Sigmoid colon (tissue), 7 donors: ENCODE measurements around the gene VAC14. TPM values are rescaled to one million over a fixed set of nuclear protein-coding genes. Genes with fewer than 3 reads are reported as not detected.

Experiments
- DNase-seq: peaks from one replicate; pipeline ENCODE4 v3.0.0-alpha.2; 2019
- H3K27ac ChIP-seq, 4 donors: fragments of 200-600 bp; sonication (generic); one replicate each; pipeline ENCODE4 v1.5.1; 2016 to 2019; ENCODE audit warnings: mild to moderate bottlenecking in 1 of 4
- H3K27me3 ChIP-seq, 3 donors: fragments of 200-600 bp; sonication (generic); one replicate each; pipeline ENCODE4 v1.5.1; 2019; ENCODE audit warnings: mild to moderate bottlenecking in 1 of 3
- H3K36me3 ChIP-seq, 4 donors: fragments of 200-600 bp; sonication (generic); one replicate each; pipeline ENCODE4 v1.5.1; 2016 to 2019
- H3K4me1 ChIP-seq, 4 donors: fragments of 200-600 bp; sonication (generic); one replicate each; pipeline ENCODE4 v1.5.1; 2017 to 2019
- H3K4me3 ChIP-seq, 4 donors: fragments of 200-600 bp; sonication (generic); one replicate each; pipeline ENCODE4 v1.5.1; 2017 to 2019; ENCODE audit warnings: mild to moderate bottlenecking in 2 of 4, moderate library complexity in 1 of 4
- H3K9me3 ChIP-seq, 4 donors: fragments of 200-600 bp in 3 of 4; sonication (generic) in 3 of 4; one replicate each; pipeline versions ENCODE4 v1.5.1 to v1.6.1; 2013 to 2019
- EP300 ChIP-seq, 4 donors: sonication (generic); formaldehyde crosslinking; IDR thresholded peaks; one replicate each; pipeline ENCODE4 v1.6.1; 2017; ENCODE audit warnings: antibody characterized with exemption in 4 of 4
- POLR2A ChIP-seq, 2 donors: fragments of 450-650 bp; IDR thresholded peaks; one replicate each; pipeline ENCODE4 v1.6.1; 2016; ENCODE audit warnings: antibody characterized with exemption in 2 of 2, mild to moderate bottlenecking in 2 of 2, moderate library complexity in 2 of 2
- POLR2AphosphoS5 ChIP-seq, 4 donors: sonication (generic); formaldehyde crosslinking; IDR thresholded peaks; one replicate each; pipeline ENCODE4 v1.6.1; 2017; ENCODE audit warnings: antibody characterized with exemption in 4 of 4
- WGBS, 2 donors: extraction: QIAGEN DNeasy Blood & Tissue Kit; methylation state at CpG; one replicate each; pipeline ENCODE4 v1.1.7; 2013; 5-methylcytosine and 5-hydroxymethylcytosine counted together
- intact Hi-C: fragments of 100-400 bp; cut with DNase I; formaldehyde crosslinking; loops from one replicate; pipeline ENCODE4 v1.15.1; 2023
- polyA plus RNA-seq, 3 donors: library from polyadenylated mRNA; stranded (reverse); fragments of 200-250 nt; gene quantifications; one replicate each; pipeline ENCODE4 v1.2.3, GENCODE V29; 2013
- total RNA-seq, 4 donors: library from RNA; depleted of rRNA; stranded (reverse); fragments of >200 nt; gene quantifications; one replicate each; pipeline ENCODE4 v1.1.0, GENCODE V29; 2016
- TF ChIP-seq, protein P1 (sequence below), 4 experiments: fragments of 450-650 bp in 3 of 4; fragments of 200-600 bp in 1 of 4; IDR thresholded peaks; one replicate each; pipeline ENCODE4 v1.5.1; 2016 to 2019; ENCODE audit warnings: antibody characterized with exemption in 4 of 4, mild to moderate bottlenecking in 3 of 4, moderate library complexity in 2 of 4
- donor health status: healthy with polysubstance abuse.
- donor health status: Bipolar disorder and iron deficiency.
- donor health status: healthy.

The VAC14 gene
- total and polyA plus RNA-seq, 7 donors = 16.8 to 36.2 (median 22.1) TPM

GRCh38 chr16:70805380-70805779 is 4.4 kb upstream of the VAC14 start:
- intact Hi-C loops = no loop called here
- 66 to 75% methylated on average over 6 of the region's 6 CpGs for WGBS, 2 donors
- no peak for DNase-seq
- Histone ChIP-seq H3K4me1 (peaks cover 0 to 8% (median 2%) of the 10 kb centered on the region in 4 donors), H3K27ac (no peak overlapping the region), H3K36me3 (no peaks in the 10 kb centered on the region), H3K27me3 (peaks cover 0 to 24% (median 0%) of the 10 kb centered on the region in 3 donors), H3K9me3 (peaks cover 0 to 6% (median 0%) of the 10 kb centered on the region in 4 donors), H3K4me3 (no peak overlapping the region)
- TF ChIP-seq, protein P1, sequence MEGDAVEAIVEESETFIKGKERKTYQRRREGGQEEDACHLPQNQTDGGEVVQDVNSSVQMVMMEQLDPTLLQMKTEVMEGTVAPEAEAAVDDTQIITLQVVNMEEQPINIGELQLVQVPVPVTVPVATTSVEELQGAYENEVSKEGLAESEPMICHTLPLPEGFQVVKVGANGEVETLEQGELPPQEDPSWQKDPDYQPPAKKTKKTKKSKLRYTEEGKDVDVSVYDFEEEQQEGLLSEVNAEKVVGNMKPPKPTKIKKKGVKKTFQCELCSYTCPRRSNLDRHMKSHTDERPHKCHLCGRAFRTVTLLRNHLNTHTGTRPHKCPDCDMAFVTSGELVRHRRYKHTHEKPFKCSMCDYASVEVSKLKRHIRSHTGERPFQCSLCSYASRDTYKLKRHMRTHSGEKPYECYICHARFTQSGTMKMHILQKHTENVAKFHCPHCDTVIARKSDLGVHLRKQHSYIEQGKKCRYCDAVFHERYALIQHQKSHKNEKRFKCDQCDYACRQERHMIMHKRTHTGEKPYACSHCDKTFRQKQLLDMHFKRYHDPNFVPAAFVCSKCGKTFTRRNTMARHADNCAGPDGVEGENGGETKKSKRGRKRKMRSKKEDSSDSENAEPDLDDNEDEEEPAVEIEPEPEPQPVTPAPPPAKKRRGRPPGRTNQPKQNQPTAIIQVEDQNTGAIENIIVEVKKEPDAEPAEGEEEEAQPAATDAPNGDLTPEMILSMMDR (IDR thresholded peaks at IDR 0.05) = no peak
- no peak for TF ChIP-seq POLR2A (IDR thresholded peaks at IDR 0.05)
- no peak for TF ChIP-seq EP300 (IDR thresholded peaks at IDR 0.05)
- no peak for TF ChIP-seq POLR2AphosphoS5 (IDR thresholded peaks at IDR 0.05)

DNA sequence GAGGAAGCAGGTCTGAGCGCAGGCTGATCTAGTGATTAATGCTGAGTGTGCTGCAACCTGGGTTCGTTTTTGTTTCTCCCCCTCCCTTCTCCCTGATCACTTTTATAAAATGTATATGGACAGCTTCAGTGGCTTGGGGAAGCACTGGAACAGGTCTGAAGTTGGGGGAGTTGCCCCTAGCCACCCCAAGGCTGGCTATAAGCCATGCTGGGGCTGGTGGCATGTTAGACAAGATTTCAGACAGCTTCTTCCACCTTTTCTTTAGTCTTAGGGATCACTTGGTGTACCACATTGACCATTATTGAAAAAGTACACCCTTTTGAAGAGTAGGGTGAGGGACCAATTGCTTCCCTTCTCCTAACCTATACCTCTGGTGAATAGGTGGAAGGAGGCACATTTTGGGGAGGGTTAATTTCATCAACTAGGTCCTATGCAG is 3.8 kb upstream of the VAC14 start:
- peaks cover 0 to 13% (median 8%) of the 10 kb centered on the region in 4 donors for H3K4me1 ChIP-seq
- no peak for DNase-seq
- TF ChIP-seq, protein P1 (IDR thresholded peaks at IDR 0.05) = no peak
- no peak for TF ChIP-seq POLR2A (IDR thresholded peaks at IDR 0.05)
- TF ChIP-seq EP300 (IDR thresholded peaks at IDR 0.05) = no peak
- TF ChIP-seq POLR2AphosphoS5 (IDR thresholded peaks at IDR 0.05) = no peak
- H3K27me3 ChIP-seq = peaks cover 0 to 18% (median 0%) of the 10 kb centered on the region in 3 donors
- H3K36me3 ChIP-seq = no peaks in the 10 kb centered on the region
- WGBS, 2 donors = 46 to 63% methylated on average over 2 of the region's 2 CpGs
- no peak overlapping the region for H3K4me3 ChIP-seq
- intact Hi-C loops = no loop called here
- no peak overlapping the region for H3K27ac ChIP-seq
- H3K9me3 ChIP-seq = peaks cover 0 to 6% (median 0%) of the 10 kb centered on the region in 4 donors

DNA sequence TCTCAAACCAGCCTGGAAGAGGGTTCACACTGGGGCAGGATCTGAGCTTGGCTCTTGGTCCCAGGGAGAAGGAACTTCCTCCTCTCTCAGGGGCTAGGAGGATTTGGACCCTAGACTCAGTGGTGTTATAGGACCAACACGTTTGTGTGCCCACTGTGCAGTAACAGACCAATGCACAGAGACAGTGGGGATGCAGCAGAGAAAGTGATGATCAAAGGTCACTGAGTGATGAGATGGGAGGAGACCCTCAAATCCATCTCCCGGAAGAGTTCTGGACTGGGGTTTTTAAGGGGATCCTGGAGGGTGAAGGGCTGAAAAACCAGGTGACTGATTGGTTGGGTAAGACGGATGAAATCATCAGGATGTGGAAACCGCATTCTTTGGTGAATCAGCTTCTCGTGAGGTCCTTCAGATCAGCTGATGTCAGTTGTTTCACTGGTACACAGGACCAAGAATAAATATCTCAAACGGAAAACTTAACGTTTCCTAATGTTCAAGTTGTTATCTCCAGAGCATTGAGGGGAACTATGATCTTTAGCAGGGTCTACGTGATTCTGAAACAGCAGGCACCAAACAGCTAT is 3.3 kb upstream of the VAC14 start:
- no peak overlapping the region for H3K27ac ChIP-seq
- H3K36me3 ChIP-seq = no peaks in the 10 kb centered on the region
- TF ChIP-seq POLR2AphosphoS5 (IDR thresholded peaks at IDR 0.05) (no peak), POLR2A (IDR thresholded peaks at IDR 0.05) (no peak), EP300 (IDR thresholded peaks at IDR 0.05) (no peak)
- TF ChIP-seq, protein P1 (IDR thresholded peaks at IDR 0.05) = no peak
- no peak overlapping the region for H3K4me3 ChIP-seq
- 69 to 73% methylated on average over 8 of the region's 8 CpGs for WGBS, 2 donors
- peaks cover 0 to 14% (median 0%) of the 10 kb centered on the region in 3 donors for H3K27me3 ChIP-seq
- peaks cover 0 to 18% (median 13%) of the 10 kb centered on the region in 4 donors for H3K4me1 ChIP-seq
- no peak for DNase-seq
- peaks cover 0 to 6% (median 0%) of the 10 kb centered on the region in 4 donors for H3K9me3 ChIP-seq
- intact Hi-C loops = no loop called here

DNA sequence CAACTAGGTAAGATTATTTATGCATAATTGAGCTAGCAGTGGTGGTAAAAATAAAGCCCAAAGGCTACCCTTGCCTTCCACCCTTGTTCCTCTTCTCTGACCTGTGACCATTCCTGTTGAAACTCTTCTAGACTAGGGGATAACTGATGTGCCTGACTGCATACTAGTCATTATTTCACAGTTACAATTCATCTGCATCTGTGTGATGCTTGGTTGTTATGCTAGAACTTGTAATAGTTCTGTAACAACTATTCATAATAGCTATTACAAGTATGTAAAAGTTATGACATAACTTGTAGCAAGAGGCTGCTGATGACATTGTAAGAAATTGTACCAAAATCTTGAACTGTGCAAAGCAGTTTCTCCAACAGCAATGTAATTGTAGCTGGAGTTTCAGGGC is 2.4 kb upstream of the VAC14 start:
- Histone ChIP-seq H3K4me1 (peaks cover 0 to 21% (median 13%) of the 10 kb centered on the region in 4 donors), H3K4me3 (no peak overlapping the region), H3K27ac (no peak overlapping the region), H3K27me3 (peaks cover 0 to 5% (median 0%) of the 10 kb centered on the region in 3 donors), H3K9me3 (peaks cover 0 to 6% (median 0%) of the 10 kb centered on the region in 4 donors), H3K36me3 (no peaks in the 10 kb centered on the region)
- no peak for DNase-seq
- TF ChIP-seq POLR2A (IDR thresholded peaks at IDR 0.05) (no peak), POLR2AphosphoS5 (IDR thresholded peaks at IDR 0.05) (no peak), EP300 (IDR thresholded peaks at IDR 0.05) (no peak)
- TF ChIP-seq, protein P1 (IDR thresholded peaks at IDR 0.05) = no peak
- intact Hi-C loops = no loop called here
